ENCODE results near the gene MAPK11.
"Not testable (repeated sequence)": the region's sequence is repeated elsewhere in the genome, so short reads cannot be mapped to it uniquely, and the experiment has no call there.

MAPK11 gene

DNA sequence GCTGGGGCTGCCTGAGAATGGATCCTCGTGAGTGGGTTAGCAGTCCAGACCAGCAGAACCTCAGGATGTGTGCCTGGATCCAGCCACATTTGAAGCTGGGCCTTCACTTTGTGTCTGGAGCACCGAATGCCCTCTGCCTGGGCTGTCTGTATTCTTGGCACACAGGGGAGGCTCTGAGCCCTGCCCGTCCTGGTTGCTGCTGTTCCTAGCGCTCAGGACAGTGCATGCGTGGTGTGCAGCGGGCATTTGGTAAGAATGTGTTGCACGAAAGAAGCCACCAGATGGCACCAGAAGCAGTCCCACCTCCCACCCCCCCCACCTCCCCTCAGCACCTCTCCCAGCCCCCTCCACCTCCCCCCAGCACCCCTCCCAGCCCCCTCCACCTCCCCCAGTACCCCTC is 4.1 kb upstream of the MAPK11 start:
- H3K4me3 ChIP-seq (ENCODE audit: low read depth, low read length) = no peak overlapping the region
- TF ChIP-seq CTCF (IDR thresholded peaks at IDR 0.05; ENCODE audit: insufficient read depth, low read depth, low read length, missing control alignments) = peak; percentile 40
- DNase-seq (ENCODE audit: low read depth) = peak; percentile 71

- DNase-seq (ENCODE audit: low read depth); H3K4me3 ChIP-seq (ENCODE audit: low read depth, low read length): not testable (repeated sequence)
Observed at GRCh38 chr22:50273781-50274180, 3.6 kb upstream of the MAPK11 start.

DNA sequence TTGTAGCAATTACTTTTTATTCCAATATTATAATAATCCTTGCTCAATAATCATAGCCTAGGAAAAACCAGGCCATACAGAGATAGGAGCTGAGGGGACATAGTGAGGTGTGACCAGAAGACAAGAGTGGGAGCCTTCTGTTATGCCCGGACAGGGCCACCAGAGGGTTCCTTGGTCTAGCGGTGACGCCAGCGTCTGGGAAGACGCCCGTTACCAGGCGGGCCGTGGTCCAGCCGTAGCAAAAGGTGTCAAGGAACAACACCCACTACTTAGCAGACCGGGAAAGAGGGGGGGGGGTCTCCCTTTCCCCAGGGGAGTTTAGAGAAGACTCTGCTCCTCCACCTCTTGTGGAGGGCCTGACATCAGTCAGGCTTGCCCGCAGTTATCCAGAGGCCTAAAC is 3.2 kb upstream of the MAPK11 start:
- H3K4me3 ChIP-seq (ENCODE audit: low read depth, low read length); DNase-seq (ENCODE audit: low read depth): not testable (repeated sequence)

- TF ChIP-seq CTCF (IDR thresholded peaks at IDR 0.05; ENCODE audit: insufficient read depth, low read depth, low read length, missing control alignments) = no peak
- DNase-seq (ENCODE audit: low read depth) = no peak
- no peak overlapping the region for H3K4me3 ChIP-seq (ENCODE audit: low read depth, low read length)
Observed at GRCh38 chr22:50272044-50272802, 2.0 kb upstream of the MAPK11 start.

GRCh38 chr22:50271519-50271970 is 1.4 kb upstream of the MAPK11 start:
- peak overlapping the region; percentile 64 for H3K4me3 ChIP-seq (ENCODE audit: low read depth, low read length)
- TF ChIP-seq CTCF (IDR thresholded peaks at IDR 0.05; ENCODE audit: insufficient read depth, low read depth, low read length, missing control alignments) = peak; percentile 28
- peak; percentile 72 for DNase-seq (ENCODE audit: low read depth)

DNA sequence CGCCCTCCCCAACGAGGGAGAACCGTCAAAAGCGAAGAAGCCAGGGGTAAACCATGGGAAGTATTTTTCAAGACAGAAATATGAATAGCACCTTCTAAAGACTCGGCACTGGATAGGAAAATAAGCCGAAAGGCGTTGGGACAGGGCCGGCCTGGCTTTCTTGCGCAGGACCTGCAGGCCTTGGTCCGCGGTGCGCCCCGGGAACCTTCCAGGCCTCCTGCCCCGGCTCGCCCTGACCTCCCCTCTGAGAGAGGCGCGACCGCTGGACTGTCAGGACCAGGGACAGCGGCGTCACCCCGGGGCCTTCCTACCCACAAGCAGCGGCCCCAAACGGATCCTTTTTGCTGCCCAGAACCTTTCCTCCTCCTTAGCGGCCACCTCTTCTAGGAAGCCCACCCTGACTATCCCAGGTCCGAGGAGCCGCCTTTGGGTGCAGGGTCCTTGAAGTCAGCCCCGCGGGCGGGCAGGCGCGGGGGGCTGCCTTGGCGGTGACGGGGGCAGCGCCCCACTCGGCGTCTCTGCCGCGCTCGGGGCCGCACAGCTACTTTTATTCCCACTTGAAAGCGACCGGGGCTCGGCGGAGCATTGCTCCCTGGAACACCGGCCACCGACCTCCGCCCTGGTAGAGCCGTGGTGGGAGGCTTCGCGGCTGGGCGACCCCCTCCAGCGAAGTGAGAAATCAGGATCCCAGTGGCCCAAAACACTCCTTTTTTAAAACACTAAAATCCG is 650 bp upstream of the MAPK11 start:
- no peak for TF ChIP-seq CTCF (IDR thresholded peaks at IDR 0.05; ENCODE audit: insufficient read depth, low read depth, low read length, missing control alignments)
- DNase-seq (ENCODE audit: low read depth) = peak; percentile 76
- peak overlapping the region; percentile 64 for H3K4me3 ChIP-seq (ENCODE audit: low read depth, low read length)

GRCh38 chr22:50269573-50269969 is 609 bp downstream of the MAPK11 start:
- no peak for TF ChIP-seq CTCF (IDR thresholded peaks at IDR 0.05; ENCODE audit: insufficient read depth, low read depth, low read length, missing control alignments)
- no peak for DNase-seq (ENCODE audit: low read depth)
- H3K4me3 ChIP-seq (ENCODE audit: low read depth, low read length) = peak overlapping the region; percentile 64
